Type B pancreatic cell (in vitro differentiated cells): Measurements from ENCODE around the gene HMOX1. TPM values are rescaled to one million over a fixed set of nuclear protein-coding genes. Genes with fewer than 3 reads are reported as not detected.

Source experiments
- DNase-seq: peaks from one replicate; pipeline ENCODE4 v3.0.0; 2021; ENCODE audit warnings: mixed read lengths; ENCODE audit not compliant: unreplicated experiment; ENCODE audit errors: extremely low spot score
- H3K27ac Mint-ChIP-seq: 2 replicates; pipeline ENCODE4 v1.8.0; 2021; ENCODE audit warnings: mild to moderate bottlenecking, mixed read lengths
- H3K27me3 Mint-ChIP-seq: 2 replicates; pipeline ENCODE4 v1.8.0; 2021; ENCODE audit warnings: mixed read lengths
- H3K36me3 Mint-ChIP-seq: 2 replicates; pipeline ENCODE4 v1.8.0; 2021; ENCODE audit warnings: mixed read lengths
- H3K4me1 Mint-ChIP-seq: one replicate; pipeline ENCODE4 v1.8.0; 2021; ENCODE audit warnings: mixed read lengths; ENCODE audit not compliant: unreplicated experiment
- H3K4me3 Mint-ChIP-seq: 2 replicates; pipeline ENCODE4 v1.8.0; 2021; ENCODE audit warnings: mild to moderate bottlenecking, mixed read lengths
- H3K9me3 Mint-ChIP-seq: 2 replicates; pipeline ENCODE4 v1.8.0; 2021; ENCODE audit warnings: mixed read lengths
- CTCF ChIP-seq: fragments of 200-600 bp; sonication (generic); conservative IDR thresholded peaks from 2 replicates; pipeline ENCODE4 v1.5.0; 2021; ENCODE audit warnings: antibody characterized with exemption, mild to moderate bottlenecking
- microRNA-seq: library from miRNA; unstranded; fragments of <30 nt; microRNA quantifications from one replicate; pipeline ENCODE4, GENCODE V29; 2020
- total RNA-seq: library from RNA; stranded (reverse); gene quantifications from 2 replicates; pipeline ENCODE4 v1.2.1, GENCODE V29; 2021; ENCODE audit warnings: low replicate concordance

HMOX1 gene
- total RNA-seq, 1 donor from 2014 or later: 4.1 TPM

- H3K36me3 Mint-ChIP-seq: peaks cover 3% of the 10 kb centered on the region
- H3K4me3 Mint-ChIP-seq: no peak overlapping the region
- no peaks in the 10 kb centered on the region for H3K27me3 Mint-ChIP-seq
- no peak for DNase-seq
- H3K9me3 Mint-ChIP-seq: no peaks in the 10 kb centered on the region
- H3K27ac Mint-ChIP-seq: no peak overlapping the region
- no peak for TF ChIP-seq CTCF
- peaks cover 18% of the 10 kb centered on the region for H3K4me1 Mint-ChIP-seq
These were observed 58.4 kb downstream of the HMOX1 start for GRCh38 chr22:35439365-35439717.

- Mint-ChIP-seq H3K27ac (no peak overlapping the region), H3K4me3 (no peak overlapping the region), H3K27me3 (no peaks in the 10 kb centered on the region), H3K9me3 (no peaks in the 10 kb centered on the region), H3K36me3 (no peaks in the 10 kb centered on the region), H3K4me1 (peaks cover 19% of the 10 kb centered on the region)
- no peak for DNase-seq
- no peak for TF ChIP-seq CTCF
These were observed 59.2 kb downstream of the HMOX1 start for GRCh38 chr22:35440129-35440528.

- Mint-ChIP-seq H3K36me3 (no peaks in the 10 kb centered on the region), H3K4me1 (peaks cover 27% of the 10 kb centered on the region), H3K4me3 (no peak overlapping the region), H3K27ac (no peak overlapping the region), H3K9me3 (no peaks in the 10 kb centered on the region), H3K27me3 (no peaks in the 10 kb centered on the region)
- DNase-seq: no peak
- TF ChIP-seq CTCF: no peak
These were observed 60.7 kb downstream of the HMOX1 start for GRCh38 chr22:35441489-35442100.

GRCh38 chr22:35442471-35442870 is 61.6 kb downstream of the HMOX1 start:
- H3K27ac Mint-ChIP-seq: no peak overlapping the region
- no peak for DNase-seq
- no peaks in the 10 kb centered on the region for H3K36me3 Mint-ChIP-seq
- H3K4me3 Mint-ChIP-seq: no peak overlapping the region
- H3K4me1 Mint-ChIP-seq: peaks cover 27% of the 10 kb centered on the region
- H3K9me3 Mint-ChIP-seq: no peaks in the 10 kb centered on the region
- H3K27me3 Mint-ChIP-seq: no peaks in the 10 kb centered on the region
- TF ChIP-seq CTCF: no peak

- TF ChIP-seq CTCF: no peak
- H3K4me1 Mint-ChIP-seq: peaks cover 33% of the 10 kb centered on the region
- H3K9me3 Mint-ChIP-seq: no peaks in the 10 kb centered on the region
- no peaks in the 10 kb centered on the region for H3K27me3 Mint-ChIP-seq
- H3K4me3 Mint-ChIP-seq: no peak overlapping the region
- H3K36me3 Mint-ChIP-seq: no peaks in the 10 kb centered on the region
- no peak overlapping the region for H3K27ac Mint-ChIP-seq
- DNase-seq: no peak
These were observed 62.4 kb downstream of the HMOX1 start for GRCh38 chr22:35443338-35443737.

Small RNAs within 50 kb of the gene (microRNA-seq; reads per million reads assigned to microRNA genes)
- gene MIR3909 (3.9 reads per million, percentile 13 among the genes with 10 or more reads in this experiment), gene MIR6069 (not detected)

Other genes with a start within 250 kb of the HMOX1 start
- gene HMGXB4, start 123.6 kb upstream of the HMOX1 start, total RNA-seq: 18.4 and 32.7 TPM in 2 replicates
- gene TOM1, start 81.2 kb upstream of the HMOX1 start, total RNA-seq: 27.0 and 37.6 TPM in 2 replicates
- gene MCM5, start 19.0 kb downstream of the HMOX1 start, total RNA-seq: 45.5 and 98.0 TPM in 2 replicates
- gene RASD2, start 159.7 kb downstream of the HMOX1 start, total RNA-seq: 0.21 and 0.24 TPM in 2 replicates
- gene MB, start 236.2 kb downstream of the HMOX1 start, total RNA-seq: 0.36 and 0.48 TPM in 2 replicates